ENCODE results near the gene FAM83C.

The FAM83C gene

DNA sequence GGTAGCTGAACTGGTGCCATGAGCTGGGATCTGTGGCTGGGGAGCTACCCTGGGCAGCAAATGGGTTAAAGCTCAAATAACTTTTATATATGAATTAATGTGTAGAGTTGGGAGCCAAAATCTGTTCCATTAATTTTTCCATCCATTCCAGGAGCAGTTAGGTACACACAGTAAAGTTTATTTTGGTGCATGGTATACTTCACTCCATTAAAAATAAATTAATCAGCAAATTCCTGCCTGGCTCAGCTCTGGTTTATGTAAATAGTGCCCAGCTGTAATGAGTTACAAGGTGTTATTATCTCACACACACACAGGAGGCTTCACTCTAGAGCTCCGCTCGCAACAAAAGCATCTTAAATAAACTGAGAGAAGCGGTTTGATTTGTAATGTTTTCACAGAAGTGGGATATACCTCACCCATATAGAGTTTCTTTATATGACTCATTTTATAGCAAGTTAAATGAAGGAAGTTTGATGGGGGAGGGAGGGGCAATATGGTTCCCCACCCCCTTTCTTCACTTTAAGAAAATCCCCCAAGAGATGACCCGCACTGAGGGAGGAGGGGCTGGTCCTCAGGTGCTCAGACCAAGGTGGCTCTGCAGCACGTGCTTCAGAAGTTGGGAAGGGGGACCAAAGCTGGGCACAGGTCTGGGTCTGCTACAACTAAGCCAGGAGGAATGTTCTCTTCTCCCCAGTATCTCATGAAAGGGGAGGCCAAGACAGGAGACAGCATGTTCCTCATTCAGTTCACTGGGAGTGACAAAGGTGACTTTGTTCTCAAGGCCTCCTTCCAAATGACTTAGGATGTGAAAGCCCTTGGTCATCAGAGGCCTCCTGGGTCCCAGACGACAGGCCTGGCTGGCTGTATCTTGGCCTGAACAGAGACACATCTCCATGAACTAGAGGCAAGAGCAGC is 10.5 kb upstream of the FAM83C start:
- Histone ChIP-seq H3K4me1 (ENCODE audit: control insufficient read depth, insufficient read depth, low read length) (peaks cover 40% of the 10 kb centered on the region), H3K36me3 (ENCODE audit: control insufficient read depth, insufficient read depth, low read length) (no peaks in the 10 kb centered on the region), H3K9me3 (ENCODE audit: control insufficient read depth, low read length) (no peaks in the 10 kb centered on the region), H3K27me3 (ENCODE audit: control insufficient read depth, insufficient read depth, low read length) (no peaks in the 10 kb centered on the region), H3K9ac (ENCODE audit: low read length) (no peak overlapping the region), H3K4me3 (ENCODE audit: low read length) (no peak overlapping the region)

DNA sequence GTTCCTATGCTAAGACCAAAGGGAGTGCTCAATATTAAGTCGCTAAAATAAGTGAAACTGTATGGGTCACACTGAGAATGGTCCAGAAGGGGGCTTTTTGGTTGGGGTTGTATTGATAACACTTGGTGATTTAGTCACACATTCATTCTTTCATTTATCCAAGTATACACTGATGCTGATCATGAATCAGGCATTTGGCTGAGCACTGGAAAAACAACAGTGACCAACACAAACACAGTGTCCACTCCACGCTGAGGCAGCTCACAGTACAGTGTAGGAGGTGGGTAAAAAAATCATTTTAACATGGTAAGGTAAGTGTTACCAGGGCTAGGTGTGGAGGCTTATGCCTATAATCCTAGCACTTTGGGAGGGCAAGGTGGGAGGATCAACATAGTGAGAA is 9.2 kb upstream of the FAM83C start:
- Histone ChIP-seq H3K4me1 (ENCODE audit: control insufficient read depth, insufficient read depth, low read length) (peaks cover 29% of the 10 kb centered on the region), H3K27me3 (ENCODE audit: control insufficient read depth, insufficient read depth, low read length) (peaks cover 11% of the 10 kb centered on the region), H3K4me3 (ENCODE audit: low read length) (no peak overlapping the region), H3K36me3 (ENCODE audit: control insufficient read depth, insufficient read depth, low read length) (no peaks in the 10 kb centered on the region), H3K9ac (ENCODE audit: low read length) (no peak overlapping the region), H3K9me3 (ENCODE audit: control insufficient read depth, low read length) (no peaks in the 10 kb centered on the region)

DNA sequence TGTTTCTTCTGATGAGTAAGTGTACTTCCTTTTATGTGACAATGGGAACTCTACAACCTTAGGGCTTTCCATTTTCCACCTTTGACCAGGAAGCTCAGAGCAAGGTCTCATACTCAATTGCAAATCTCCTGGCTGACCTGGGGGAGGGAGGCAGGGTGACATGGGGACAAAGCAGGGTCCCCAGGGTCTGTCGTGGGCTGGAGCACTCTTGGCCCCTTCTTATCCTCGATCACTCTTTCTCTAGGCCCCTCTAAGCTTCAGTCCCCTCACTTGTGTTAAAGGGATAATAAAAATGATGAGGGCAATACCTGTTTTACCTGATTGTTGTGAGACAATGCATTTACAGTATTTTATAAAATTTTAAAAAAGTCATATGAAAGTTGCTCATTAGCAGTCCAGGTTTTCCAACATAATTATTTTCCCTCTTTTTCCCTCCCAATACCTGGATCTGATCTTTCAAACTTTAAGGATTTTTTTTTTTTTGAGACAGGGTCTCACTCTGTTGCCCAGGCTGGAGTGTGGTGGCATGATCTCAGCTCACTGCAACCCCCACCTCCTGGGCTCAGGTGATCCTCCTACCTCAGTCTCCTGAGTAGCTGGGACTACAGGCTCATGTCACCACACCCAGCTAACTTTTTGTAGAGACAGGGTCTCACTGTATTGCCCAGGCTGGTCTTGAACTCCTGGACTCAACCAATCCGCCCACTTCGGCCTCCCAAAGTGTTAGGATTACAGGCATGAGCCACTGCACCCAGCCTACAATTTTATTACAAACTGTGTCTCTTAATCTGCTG is 8.4 kb upstream of the FAM83C start:
- peaks cover 16% of the 10 kb centered on the region for H3K27me3 ChIP-seq (ENCODE audit: control insufficient read depth, insufficient read depth, low read length)
- no peak overlapping the region for H3K9ac ChIP-seq (ENCODE audit: low read length)
- no peaks in the 10 kb centered on the region for H3K36me3 ChIP-seq (ENCODE audit: control insufficient read depth, insufficient read depth, low read length)
- no peaks in the 10 kb centered on the region for H3K9me3 ChIP-seq (ENCODE audit: control insufficient read depth, low read length)
- H3K4me3 ChIP-seq (ENCODE audit: low read length), result no peak overlapping the region
- H3K4me1 ChIP-seq (ENCODE audit: control insufficient read depth, insufficient read depth, low read length), result peaks cover 21% of the 10 kb centered on the region

DNA sequence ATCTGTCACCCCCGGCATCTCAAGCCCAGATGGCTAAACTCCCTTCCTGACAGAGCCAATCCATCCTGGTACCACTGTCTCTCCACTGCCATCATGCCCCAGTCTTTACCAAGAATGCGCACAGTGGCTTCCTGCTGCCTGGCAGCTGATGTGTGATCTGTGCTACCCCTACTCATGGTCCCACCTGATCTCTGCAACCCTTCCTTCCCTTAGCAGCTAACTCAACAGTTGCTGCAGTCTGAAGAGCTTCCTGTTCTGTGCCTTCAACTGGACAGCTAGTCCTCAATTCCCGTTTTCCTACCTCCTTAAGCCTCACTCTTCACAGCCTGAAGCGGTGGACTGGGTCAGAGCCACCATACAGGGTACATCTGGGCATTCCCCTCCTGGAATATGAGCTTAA is 7.6 kb upstream of the FAM83C start:
- H3K27me3 ChIP-seq (ENCODE audit: control insufficient read depth, insufficient read depth, low read length), result peaks cover 16% of the 10 kb centered on the region
- H3K9ac ChIP-seq (ENCODE audit: low read length), result no peak overlapping the region

DNA sequence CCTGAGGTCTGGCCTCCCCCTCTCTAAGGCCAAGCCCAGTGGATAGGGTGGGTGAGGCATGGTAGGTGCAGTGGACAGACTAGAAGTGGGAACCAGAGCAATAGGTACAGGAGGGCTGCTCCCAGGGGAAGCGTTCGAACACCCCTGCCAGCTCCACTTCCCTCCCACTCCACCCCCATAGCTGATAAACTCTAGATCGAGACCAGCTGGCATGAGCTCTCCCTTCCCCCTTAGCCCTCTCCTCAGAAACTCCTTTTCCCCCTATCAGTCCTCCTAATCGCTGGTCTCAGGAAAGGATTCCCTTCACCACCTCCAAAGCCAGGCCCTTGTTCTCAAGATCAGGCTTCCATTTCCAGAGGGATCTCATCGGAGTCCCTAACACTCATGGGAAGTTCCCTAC is 6.0 kb upstream of the FAM83C start:
- no peak overlapping the region for H3K4me3 ChIP-seq (ENCODE audit: low read length)
- no peaks in the 10 kb centered on the region for H3K36me3 ChIP-seq (ENCODE audit: control insufficient read depth, insufficient read depth, low read length)
- no peaks in the 10 kb centered on the region for H3K9me3 ChIP-seq (ENCODE audit: control insufficient read depth, low read length)
- H3K9ac ChIP-seq (ENCODE audit: low read length), result no peak overlapping the region
- H3K27me3 ChIP-seq (ENCODE audit: control insufficient read depth, insufficient read depth, low read length), result peaks cover 19% of the 10 kb centered on the region
- H3K4me1 ChIP-seq (ENCODE audit: control insufficient read depth, insufficient read depth, low read length), result peaks cover 8% of the 10 kb centered on the region

More for the DNA sequence above, 7.6 kb upstream of the FAM83C start:
- Histone ChIP-seq H3K36me3 (ENCODE audit: control insufficient read depth, insufficient read depth, low read length) (no peaks in the 10 kb centered on the region), H3K4me1 (ENCODE audit: control insufficient read depth, insufficient read depth, low read length) (peaks cover 17% of the 10 kb centered on the region), H3K9me3 (ENCODE audit: control insufficient read depth, low read length) (no peaks in the 10 kb centered on the region), H3K4me3 (ENCODE audit: low read length) (no peak overlapping the region)

DNA sequence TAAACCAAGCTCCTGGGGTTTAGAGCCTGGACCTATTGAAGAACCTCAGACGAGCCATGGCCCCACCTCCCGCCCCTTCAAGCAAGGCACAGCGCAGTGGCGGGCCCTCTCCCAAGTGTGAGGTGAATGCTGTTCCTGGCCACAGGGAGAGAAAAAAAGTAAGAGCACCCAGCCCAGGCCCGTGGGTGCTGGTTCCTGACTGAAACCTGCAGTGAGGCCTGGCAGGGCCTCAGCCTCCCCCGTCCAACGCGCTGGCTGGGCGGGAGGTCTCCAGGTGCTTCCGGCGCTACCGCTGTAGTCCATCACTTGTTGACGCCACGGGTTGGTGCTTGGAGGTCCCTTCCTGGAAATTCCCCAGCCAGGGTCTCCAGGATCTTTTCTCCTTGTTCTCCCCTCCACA is 5.5 kb upstream of the FAM83C start:
- Histone ChIP-seq H3K27me3 (ENCODE audit: control insufficient read depth, insufficient read depth, low read length) (peaks cover 19% of the 10 kb centered on the region), H3K4me3 (ENCODE audit: low read length) (no peak overlapping the region), H3K36me3 (ENCODE audit: control insufficient read depth, insufficient read depth, low read length) (no peaks in the 10 kb centered on the region), H3K4me1 (ENCODE audit: control insufficient read depth, insufficient read depth, low read length) (peaks cover 6% of the 10 kb centered on the region), H3K9ac (ENCODE audit: low read length) (no peak overlapping the region), H3K9me3 (ENCODE audit: control insufficient read depth, low read length) (no peaks in the 10 kb centered on the region)

DNA sequence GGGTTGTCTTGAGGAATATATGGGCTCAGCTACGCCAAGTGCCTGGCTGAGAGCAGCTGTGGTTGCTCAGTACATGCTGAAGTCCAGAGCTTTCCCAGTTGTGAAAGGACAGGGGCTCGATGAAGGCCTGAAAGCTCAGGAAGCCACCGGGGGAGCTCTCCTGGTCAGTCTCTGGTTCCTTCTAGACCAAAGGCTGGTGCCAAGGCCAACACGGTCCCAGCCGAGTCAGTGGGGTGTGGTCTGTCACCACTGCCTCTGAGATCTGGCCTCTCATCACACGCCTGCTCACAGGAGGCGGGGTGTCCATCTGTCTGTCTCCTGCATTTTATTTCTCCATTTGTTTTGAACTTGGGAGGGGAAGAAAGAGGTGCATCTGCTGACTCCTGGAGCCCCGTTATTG is 4.9 kb upstream of the FAM83C start:
- Histone ChIP-seq H3K4me3 (ENCODE audit: low read length) (no peak overlapping the region), H3K36me3 (ENCODE audit: control insufficient read depth, insufficient read depth, low read length) (no peaks in the 10 kb centered on the region), H3K27me3 (ENCODE audit: control insufficient read depth, insufficient read depth, low read length) (peaks cover 19% of the 10 kb centered on the region), H3K9me3 (ENCODE audit: control insufficient read depth, low read length) (no peaks in the 10 kb centered on the region), H3K9ac (ENCODE audit: low read length) (no peak overlapping the region), H3K4me1 (ENCODE audit: control insufficient read depth, insufficient read depth, low read length) (peaks cover under 1% of the 10 kb centered on the region)

DNA sequence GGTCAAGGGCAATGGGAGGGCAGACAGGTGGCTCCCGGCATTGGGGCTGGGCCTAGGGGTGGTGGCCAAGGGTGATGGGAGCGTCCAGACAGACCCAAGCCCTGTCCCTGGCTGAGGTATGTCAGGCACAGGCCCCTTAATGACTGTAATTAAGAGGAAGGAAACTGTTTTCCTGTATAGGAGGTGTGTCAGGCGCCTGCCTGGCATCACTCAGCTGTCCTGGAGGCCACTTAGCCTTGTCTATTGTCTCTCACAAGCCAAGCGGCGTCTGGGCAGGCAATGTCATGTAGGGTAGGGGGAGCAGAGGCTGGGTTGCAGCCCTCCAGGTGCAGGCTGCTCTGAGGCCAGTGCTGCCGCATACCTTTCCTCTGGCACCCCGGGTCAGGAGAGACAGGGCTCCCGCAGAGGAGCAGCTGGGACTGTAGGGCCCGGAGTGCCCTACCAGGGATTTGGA is 3.9 kb upstream of the FAM83C start:
- Histone ChIP-seq H3K4me1 (ENCODE audit: control insufficient read depth, insufficient read depth, low read length) (no peaks in the 10 kb centered on the region), H3K9me3 (ENCODE audit: control insufficient read depth, low read length) (no peaks in the 10 kb centered on the region), H3K27me3 (ENCODE audit: control insufficient read depth, insufficient read depth, low read length) (peaks cover 23% of the 10 kb centered on the region), H3K4me3 (ENCODE audit: low read length) (no peak overlapping the region), H3K36me3 (ENCODE audit: control insufficient read depth, insufficient read depth, low read length) (no peaks in the 10 kb centered on the region), H3K9ac (ENCODE audit: low read length) (no peak overlapping the region)

DNA sequence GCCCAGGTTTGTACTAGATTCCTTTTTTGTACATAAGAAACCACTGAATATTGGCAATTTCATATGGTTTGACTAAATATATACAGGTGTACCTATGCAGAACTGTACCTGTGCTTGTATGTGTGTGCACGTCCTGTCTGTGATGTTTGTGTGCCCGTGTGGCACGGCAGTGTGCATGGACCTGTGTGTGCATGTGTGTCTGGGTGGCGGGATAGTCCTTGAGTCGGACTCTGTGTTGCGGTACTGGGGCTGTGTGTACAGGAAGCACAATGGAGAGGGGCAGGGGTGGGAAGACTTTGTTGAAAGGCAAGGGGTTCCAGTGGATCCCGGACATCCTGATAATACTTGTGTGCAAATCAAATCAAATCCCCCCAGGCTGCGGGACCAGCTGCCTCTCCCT is 3.4 kb upstream of the FAM83C start:
- Histone ChIP-seq H3K36me3 (ENCODE audit: control insufficient read depth, insufficient read depth, low read length) (no peaks in the 10 kb centered on the region), H3K4me3 (ENCODE audit: low read length) (no peak overlapping the region), H3K4me1 (ENCODE audit: control insufficient read depth, insufficient read depth, low read length) (no peaks in the 10 kb centered on the region), H3K27me3 (ENCODE audit: control insufficient read depth, insufficient read depth, low read length) (peaks cover 27% of the 10 kb centered on the region), H3K9me3 (ENCODE audit: control insufficient read depth, low read length) (no peaks in the 10 kb centered on the region), H3K9ac (ENCODE audit: low read length) (no peak overlapping the region)

DNA sequence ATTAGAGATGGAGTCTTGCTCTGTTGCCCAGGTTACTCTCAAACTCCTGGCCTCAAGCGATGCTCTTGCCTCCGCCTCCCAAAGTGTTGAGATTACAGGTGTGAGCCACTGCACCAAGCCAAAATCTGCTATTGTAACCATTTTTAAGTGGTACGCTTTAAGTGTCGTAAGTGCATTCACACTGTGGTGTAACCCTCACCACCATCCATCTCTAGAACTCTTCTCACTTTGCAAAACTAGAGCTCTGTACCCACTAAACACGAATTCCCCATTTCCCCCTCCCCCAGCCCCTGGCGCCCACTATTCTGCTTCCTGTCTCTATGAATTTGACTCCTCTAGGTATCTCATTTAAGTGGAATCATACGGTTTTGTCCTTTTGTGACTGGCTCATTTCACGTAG is 2.8 kb upstream of the FAM83C start:
- Histone ChIP-seq H3K9ac (ENCODE audit: low read length) (no peak overlapping the region), H3K27me3 (ENCODE audit: control insufficient read depth, insufficient read depth, low read length) (peaks cover 30% of the 10 kb centered on the region), H3K4me3 (ENCODE audit: low read length) (no peak overlapping the region), H3K36me3 (ENCODE audit: control insufficient read depth, insufficient read depth, low read length) (no peaks in the 10 kb centered on the region), H3K9me3 (ENCODE audit: control insufficient read depth, low read length) (no peaks in the 10 kb centered on the region), H3K4me1 (ENCODE audit: control insufficient read depth, insufficient read depth, low read length) (no peaks in the 10 kb centered on the region)

DNA sequence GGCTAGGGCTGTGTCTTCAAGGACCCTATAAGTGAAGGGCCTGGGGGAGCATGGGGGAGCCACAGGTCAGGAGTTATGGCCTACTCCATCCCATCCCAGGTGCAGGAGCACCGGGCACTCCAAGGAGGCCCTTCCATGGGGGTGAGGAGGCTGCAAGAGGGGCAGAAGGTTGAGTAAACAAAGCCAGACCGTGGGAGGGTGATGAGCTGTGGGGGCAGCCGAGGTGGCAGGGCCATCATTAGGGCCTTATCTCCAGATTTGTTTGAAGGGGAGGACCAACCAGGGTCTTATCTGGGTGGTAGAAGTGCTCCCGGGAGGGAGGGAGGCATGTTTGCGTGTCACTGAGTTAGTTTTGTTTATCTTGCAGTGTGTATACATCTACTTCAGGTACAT is 2.1 kb upstream of the FAM83C start:
- H3K27me3 ChIP-seq (ENCODE audit: control insufficient read depth, insufficient read depth, low read length), result peaks cover 30% of the 10 kb centered on the region

More for the DNA sequence above, 2.1 kb upstream of the FAM83C start:
- Histone ChIP-seq H3K4me3 (ENCODE audit: low read length) (no peak overlapping the region), H3K9ac (ENCODE audit: low read length) (no peak overlapping the region), H3K4me1 (ENCODE audit: control insufficient read depth, insufficient read depth, low read length) (no peaks in the 10 kb centered on the region), H3K9me3 (ENCODE audit: control insufficient read depth, low read length) (no peaks in the 10 kb centered on the region), H3K36me3 (ENCODE audit: control insufficient read depth, insufficient read depth, low read length) (no peaks in the 10 kb centered on the region)
